DMS79 treated with DMSO at 0.1 percent for 48 hours (cell line): Measurements from ENCODE around the gene OR10D3.
"Not testable (repeated sequence)": the region's sequence is repeated elsewhere in the genome, so short reads cannot be mapped to it uniquely, and the experiment has no call there.

Experiments used
- DNase-seq: peaks from one replicate; lab custom pipeline; 2025; lab: John Stamatoyannopoulos, UW

OR10D3 gene

GRCh38 chr11:124195189-124195734 is 12.1 kb downstream of the OR10D3 start:
- DNase-seq, result no peak

DNA sequence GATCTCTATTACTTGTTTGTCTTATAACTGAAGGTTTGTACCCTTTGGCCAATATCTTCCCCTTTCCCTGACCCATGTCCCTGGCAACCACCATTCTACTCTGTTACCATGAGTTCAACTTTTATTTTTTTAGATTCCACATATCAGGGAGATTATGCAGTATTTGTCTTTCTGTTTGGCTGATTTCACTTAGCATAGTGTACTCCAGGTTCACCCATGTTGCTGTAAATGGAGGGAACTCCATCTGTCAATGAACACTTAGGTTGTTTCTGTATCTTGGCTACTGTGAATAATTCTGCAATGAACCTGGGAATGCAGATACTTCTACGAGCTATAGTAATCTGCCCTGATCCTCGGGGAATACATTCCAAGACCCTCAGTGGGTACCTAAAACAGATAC is 14.9 kb downstream of the OR10D3 start:
- DNase-seq, result no peak

DNA sequence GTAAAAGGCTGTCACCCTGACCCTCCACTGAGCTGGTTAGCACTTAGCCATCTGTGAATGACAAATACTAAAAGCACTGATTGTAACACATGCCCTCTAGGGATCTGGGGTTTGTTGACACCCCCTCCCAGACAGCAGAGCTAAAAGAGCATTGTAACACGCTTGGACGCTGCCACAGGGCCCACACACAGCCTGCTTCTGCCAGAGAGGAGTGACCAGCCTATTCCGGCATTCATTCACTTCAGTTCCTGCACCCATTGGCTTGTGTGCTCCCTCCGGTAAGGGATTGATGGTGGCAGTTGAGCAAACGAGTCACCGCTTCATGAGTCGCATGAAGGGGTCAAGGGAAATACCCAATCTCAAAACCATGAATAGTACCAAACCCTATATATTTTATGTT is 15.8 kb downstream of the OR10D3 start:
- no peak for DNase-seq

GRCh38 chr11:124199702-124200101 is 16.6 kb downstream of the OR10D3 start:
- no peak for DNase-seq

GRCh38 chr11:124200671-124201070 is 17.5 kb downstream of the OR10D3 start:
- DNase-seq, result no peak

DNA sequence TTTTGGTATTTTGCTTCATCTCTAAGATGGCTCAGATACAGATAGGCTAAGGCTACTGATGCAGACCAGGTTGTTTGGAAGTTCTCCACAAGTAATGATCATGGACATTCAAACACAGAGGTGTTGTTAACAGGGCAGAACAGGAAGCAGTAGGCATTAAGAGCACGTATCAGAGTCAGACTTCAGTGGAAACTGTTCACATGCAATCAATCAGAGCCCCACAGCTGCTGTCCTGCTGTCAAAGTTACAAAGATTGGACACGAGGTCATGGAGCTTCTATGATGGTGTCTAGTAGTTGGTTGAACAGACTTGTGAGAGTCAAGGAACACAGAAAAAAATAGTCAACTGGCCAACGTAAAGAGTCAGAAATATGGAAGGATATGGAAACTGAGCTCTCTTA is 19.8 kb downstream of the OR10D3 start:
- DNase-seq, result no peak

DNA sequence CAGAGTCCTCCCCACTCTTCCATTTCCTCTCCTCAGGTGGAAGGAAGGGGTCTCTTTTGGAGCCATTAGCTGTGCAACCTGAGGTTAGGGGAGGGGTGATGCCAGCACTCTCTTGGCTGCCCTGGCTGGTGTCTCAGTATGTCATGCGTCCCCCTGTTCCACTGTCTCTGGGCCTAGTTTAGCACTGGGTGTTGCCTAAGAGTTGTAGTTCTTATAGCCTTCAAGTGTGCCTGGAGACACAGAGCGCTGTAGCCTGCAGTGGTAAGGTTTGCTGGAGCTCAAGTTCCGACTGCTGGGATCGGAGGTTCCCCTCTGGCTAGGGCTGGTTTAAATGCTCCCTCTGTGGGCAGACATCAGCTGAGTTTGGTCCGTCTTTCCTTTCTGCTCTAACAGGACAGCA is 20.9 kb downstream of the OR10D3 start:
- DNase-seq, result no peak

DNA sequence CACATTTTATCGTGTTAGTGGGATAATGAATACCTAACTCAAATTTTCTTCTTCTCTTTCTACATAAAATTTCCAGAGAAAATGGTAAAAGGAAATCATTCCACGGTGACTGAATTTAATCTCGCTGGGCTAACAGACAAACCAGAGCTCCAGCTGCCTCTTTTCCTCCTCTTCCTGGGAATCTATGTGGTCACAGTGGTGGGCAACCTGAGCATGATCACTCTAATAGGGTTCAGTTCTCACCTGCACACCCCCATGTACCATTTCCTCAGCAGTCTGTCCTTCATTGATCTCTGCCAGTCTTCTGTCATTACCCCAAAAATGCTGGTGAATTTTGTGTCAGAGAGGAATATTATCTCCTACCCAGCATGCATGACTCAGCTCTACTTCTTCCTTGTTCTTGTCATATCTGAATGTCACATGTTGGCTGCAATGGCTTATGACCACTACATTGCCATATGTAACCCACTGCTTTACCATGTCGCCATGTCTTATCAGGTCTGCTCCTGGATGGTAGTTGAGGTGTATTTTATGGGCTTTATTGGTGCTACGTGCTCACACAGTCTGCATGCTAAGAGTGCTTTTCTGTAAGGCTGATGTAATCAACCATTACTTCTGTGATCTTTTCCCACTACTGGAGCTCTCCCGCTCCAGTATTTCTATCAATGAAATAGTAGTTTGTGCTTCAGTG is 24.1 kb downstream of the OR10D3 start:
- DNase-seq, result no peak

DNA sequence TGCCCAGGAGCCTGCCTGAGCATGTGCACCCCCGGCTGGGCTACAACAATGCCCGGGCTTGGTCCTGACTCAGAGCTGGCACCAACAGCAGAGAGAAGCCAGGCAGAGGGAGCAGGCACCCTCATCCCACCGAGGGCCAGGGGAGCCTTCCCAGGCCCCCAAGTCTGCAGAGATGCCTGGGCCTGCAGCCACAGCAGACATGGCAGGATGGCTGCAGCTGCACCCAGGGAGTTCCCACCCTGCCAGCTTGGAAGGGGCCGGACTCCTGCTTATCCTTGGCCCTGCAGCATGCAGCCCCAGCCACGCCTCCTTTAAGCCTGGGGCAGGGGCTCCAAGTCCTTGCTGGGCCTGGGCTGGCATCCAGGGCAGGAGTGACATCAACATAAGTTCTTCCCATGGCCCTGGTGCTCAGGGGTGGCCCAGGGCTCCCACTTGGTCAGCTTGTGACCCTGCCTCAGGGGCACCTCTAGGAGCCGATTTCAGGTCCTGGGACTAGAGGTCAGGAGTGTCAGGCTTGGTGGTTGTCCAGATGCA is 26.7 kb downstream of the OR10D3 start:
- no peak for DNase-seq

DNA sequence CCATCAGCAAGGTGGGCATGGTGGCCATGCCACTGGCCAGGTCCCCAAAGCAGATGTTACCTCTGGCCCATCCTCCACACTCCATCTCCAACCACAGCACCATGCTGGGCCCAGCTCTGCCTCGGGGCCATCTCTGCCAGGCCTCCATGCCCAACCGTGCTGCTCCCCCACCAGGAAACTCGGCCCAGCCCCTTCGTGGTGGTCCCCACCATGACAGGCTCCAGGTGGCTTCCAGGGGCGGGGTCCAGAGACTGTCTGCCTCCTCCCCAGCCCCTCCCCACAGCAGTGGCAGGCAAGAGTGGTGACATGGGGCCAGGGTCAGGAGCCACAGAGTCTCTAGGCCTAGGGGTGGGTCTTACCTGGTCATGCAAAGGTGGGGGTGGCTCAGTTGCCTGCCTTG is 27.3 kb downstream of the OR10D3 start:
- no peak for DNase-seq

DNA sequence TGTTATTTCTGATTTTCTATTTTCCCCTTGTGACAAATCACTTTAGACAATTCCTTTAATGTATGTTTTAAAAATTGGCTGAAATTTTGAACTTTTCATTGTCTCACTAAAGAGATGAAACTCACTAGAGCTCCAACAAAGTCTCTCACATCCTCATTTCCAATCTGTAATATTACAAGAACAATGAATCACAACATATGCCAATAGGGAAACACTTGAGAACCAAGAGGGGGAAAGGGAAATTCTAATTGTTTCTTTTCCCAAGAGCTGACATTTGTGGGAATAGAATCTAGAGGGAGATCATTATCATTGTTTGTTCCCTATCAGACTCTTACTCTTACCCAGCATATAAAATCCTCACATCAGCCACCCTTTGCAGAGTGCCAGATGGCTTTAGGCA is 28.2 kb downstream of the OR10D3 start:
- no peak for DNase-seq

DNA sequence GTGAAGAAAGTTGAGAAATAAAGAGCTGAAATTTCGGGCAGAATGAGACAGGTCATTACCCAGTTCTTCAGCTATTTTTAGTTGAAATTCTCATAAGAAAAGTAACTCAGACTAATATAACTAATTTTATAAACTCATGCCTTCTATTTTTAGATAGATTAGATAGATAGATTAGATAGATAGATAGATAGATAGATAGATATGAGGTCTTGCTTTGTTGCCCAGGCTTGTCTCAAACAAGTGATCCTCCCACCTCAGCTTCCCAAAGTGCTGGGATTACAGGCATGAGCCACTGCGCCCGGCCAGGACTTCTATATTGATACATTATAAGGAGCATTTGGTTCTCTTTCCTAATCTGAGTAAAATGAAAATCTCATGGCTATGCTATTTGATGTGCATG is 30.9 kb downstream of the OR10D3 start:
- DNase-seq, result no peak

DNA sequence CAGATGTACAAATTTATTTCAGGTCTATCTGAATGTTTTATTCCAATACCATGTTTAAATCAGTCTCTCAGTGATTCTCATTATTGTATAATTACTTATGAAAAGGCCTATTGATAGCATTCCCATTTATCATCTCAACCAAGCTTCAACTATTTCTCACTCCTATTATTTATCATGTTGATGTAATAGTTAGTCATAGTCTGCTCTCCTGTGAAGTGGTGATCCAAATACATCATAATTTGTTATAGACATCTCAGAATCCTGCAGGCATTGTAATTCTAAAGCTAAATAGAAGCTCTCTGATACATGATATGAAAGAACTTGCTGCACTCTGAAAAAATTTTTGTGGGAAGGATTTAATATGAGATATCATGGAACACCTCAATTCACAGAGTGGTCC is 36.0 kb downstream of the OR10D3 start:
- DNase-seq, result no peak

GRCh38 chr11:124222407-124222806 is 39.3 kb downstream of the OR10D3 start:
- DNase-seq, result no peak

DNA sequence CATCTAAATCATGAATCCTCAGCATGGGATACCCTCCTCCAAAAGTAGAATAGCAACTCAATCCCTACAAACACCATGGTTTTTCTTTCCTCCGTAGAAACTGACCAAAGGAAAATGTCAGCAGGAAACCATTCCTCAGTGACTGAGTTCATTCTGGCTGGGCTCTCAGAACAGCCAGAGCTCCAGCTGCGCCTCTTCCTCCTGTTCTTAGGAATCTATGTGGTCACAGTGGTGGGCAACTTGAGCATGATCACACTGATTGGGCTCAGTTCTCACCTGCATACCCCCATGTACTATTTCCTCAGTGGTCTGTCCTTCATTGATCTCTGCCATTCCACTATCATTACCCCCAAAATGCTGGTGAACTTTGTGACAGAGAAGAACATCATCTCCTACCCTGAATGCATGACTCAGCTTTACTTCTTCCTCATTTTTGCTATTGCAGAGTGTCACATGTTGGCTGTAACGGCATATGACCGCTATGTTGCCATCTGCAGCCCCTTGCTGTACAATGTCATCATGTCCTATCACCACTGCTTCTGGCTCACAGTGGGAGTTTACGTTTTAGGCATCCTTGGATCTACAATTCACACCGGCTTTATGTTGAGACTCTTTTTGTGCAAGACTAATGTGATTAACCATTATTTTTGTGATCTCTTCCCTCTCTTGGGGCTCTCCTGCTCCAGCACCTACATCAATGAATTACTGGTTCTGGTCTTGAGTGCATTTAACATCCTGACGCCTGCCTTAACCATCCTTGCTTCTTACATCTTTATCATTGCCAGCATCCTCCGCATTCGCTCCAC is 41.7 kb downstream of the OR10D3 start:
- DNase-seq, result not testable (repeated sequence)

DNA sequence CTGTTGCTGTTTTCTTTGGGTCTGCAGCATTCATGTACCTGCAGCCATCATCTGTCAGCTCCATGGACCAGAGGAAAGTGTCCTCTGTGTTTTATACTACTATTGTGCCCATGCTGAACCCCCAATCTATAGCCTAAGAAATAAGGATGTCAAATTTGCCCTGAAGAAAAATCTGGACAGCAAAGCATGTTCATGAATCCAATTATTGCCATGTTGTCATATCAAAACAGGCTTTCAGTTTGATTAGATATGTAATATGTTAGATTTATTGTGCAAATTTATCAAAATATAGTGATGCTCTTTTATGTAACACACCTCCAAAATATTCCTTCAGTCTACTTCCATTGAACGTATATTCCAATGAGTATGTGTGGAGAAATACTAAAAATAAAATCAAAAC is 42.3 kb downstream of the OR10D3 start:
- DNase-seq, result no peak

- no peak for DNase-seq
These were observed 50.2 kb downstream of the OR10D3 start for GRCh38 chr11:124233376-124233775.
